Endothelial cell of umbilical vein (primary cell): ENCODE measurements around the gene SIRT5. TPM values are rescaled to one million over a fixed set of nuclear protein-coding genes. Genes with fewer than 3 reads are reported as not detected.

Experiments used
- BruUV-seq: library from RNA; stranded (reverse); fragments of 400-500 nt; replicated peaks from 2 replicates; lab custom pipeline; 2021; lab: Mats Ljungman, UMichigan
- CTCF ChIA-PET: fragments of 300-600, 350-600 bp; sonication (Branson Sonifier 250); formaldehyde crosslinking; loops from one replicate; lab custom pipeline; 2021; ENCODE audit warnings: antibody characterized with exemption, inconsistent platforms; lab: Charles Lee
- POLR2A ChIA-PET: fragments of 300-600, 350-600 bp; sonication (Branson Sonifier 250); formaldehyde crosslinking; loops from one replicate; lab custom pipeline; 2021; ENCODE audit warnings: antibody characterized with exemption, inconsistent platforms; lab: Charles Lee
- DNase-seq: peaks from one replicate; pipeline ENCODE4 v3.0.0-alpha.2; 2011; ENCODE audit warnings: low read depth, low spot score
- FAIRE-seq: peaks from 2 replicates; lab custom pipeline; 2011; peaks lifted over from hg19 to GRCh38; lab: Jason Lieb, UNC
- H2AFZ ChIP-seq: 2 replicates; pipeline ENCODE4 v1.6.0; 2012; ENCODE audit warnings: low read depth, low read length, control low read depth, inconsistent platforms
- H3K27ac ChIP-seq: 2 replicates; pipeline ENCODE4 v1.5.1; 2011; ENCODE audit warnings: low read depth, mild to moderate bottlenecking, control low read depth, low read length, moderate library complexity; ENCODE audit not compliant: insufficient read depth
- H3K27me3 ChIP-seq, 2 experiments: 2 replicates each; pipeline versions ENCODE4 v1.6.0 to v1.6.1; 2011; ENCODE audit warnings: low read length in 2 of 2, mixed read lengths in 1 of 2; ENCODE audit not compliant: control insufficient read depth in 2 of 2, insufficient read depth in 2 of 2
- H3K36me3 ChIP-seq, 2 experiments: 2 replicates in 1 of 2; 3 replicates in 1 of 2; pipeline ENCODE4 v1.5.1; 2011; ENCODE audit warnings: low read length in 2 of 2, mild to moderate bottlenecking in 1 of 2, moderate library complexity in 1 of 2; ENCODE audit not compliant: control insufficient read depth in 2 of 2, insufficient read depth in 2 of 2; ENCODE audit errors: extremely low read depth in 1 of 2
- H3K4me1 ChIP-seq: 3 replicates; pipeline ENCODE4 v1.5.1; 2011; ENCODE audit warnings: mild to moderate bottlenecking, low read length; ENCODE audit not compliant: control insufficient read depth, insufficient read depth; ENCODE audit errors: extremely low read depth
- H3K4me2 ChIP-seq: 2 replicates; pipeline ENCODE4 v1.6.1; 2011; ENCODE audit warnings: low read length, control low read depth, mixed read lengths; ENCODE audit not compliant: insufficient read depth
- H3K4me3 ChIP-seq, 3 experiments: fragments of 200-600 bp in 1 of 3; sonication (generic), shearing (Covaris generic) in 1 of 3; replicated peaks in 1 of 3; 2 replicates each; pipeline ENCODE4 v1.5.1; 2011 to 2016; ENCODE audit warnings: control low read depth in 3 of 3, low read length in 3 of 3, mild to moderate bottlenecking in 2 of 3, inconsistent platforms in 1 of 3, low read depth in 1 of 3, moderate library complexity in 1 of 3; ENCODE audit not compliant: insufficient read depth in 1 of 3
- H3K79me2 ChIP-seq: 2 replicates; pipeline ENCODE4 v1.6.0; 2012; ENCODE audit warnings: low read length, inconsistent platforms; ENCODE audit not compliant: control insufficient read depth, insufficient read depth
- H3K9ac ChIP-seq: replicated peaks from 2 replicates; pipeline ENCODE3; 2011; ENCODE audit warnings: low read length, control low read depth; ENCODE audit not compliant: insufficient read depth; ENCODE audit errors: extremely low read depth
- H3K9me1 ChIP-seq: replicated peaks from 3 replicates; pipeline ENCODE4 v1.6.0; 2011; ENCODE audit warnings: mild to moderate bottlenecking, low read length; ENCODE audit not compliant: control insufficient read depth, insufficient read depth; ENCODE audit errors: extremely low read depth
- H3K9me3 ChIP-seq: replicated peaks from 2 replicates; pipeline ENCODE4 v1.5.1; 2012; ENCODE audit warnings: low read length, inconsistent platforms; ENCODE audit not compliant: control insufficient read depth, insufficient read depth
- H4K20me1 ChIP-seq: replicated peaks from 2 replicates; pipeline ENCODE3; 2011; ENCODE audit warnings: mild to moderate bottlenecking, low read length; ENCODE audit not compliant: control insufficient read depth, insufficient read depth; ENCODE audit errors: extremely low read depth
- EZH2 ChIP-seq: IDR thresholded peaks from 2 replicates; pipeline ENCODE4 v1.6.1; 2012; ENCODE audit warnings: borderline replicate concordance, low read depth, mild to moderate bottlenecking, moderate library complexity, low read length, inconsistent platforms; ENCODE audit not compliant: severe bottlenecking
- FOS ChIP-seq: IDR thresholded peaks from 2 replicates; pipeline ENCODE4 v1.6.1; 2011; ENCODE audit warnings: mild to moderate bottlenecking, low read length, moderate library complexity, borderline replicate concordance; ENCODE audit not compliant: insufficient read depth
- GATA2 ChIP-seq: IDR thresholded peaks from 2 replicates; pipeline ENCODE4 v1.7.0; 2011; ENCODE audit warnings: low read depth, mild to moderate bottlenecking, moderate library complexity, mixed read lengths, low read length; ENCODE audit not compliant: insufficient read length, insufficient read depth
- JUN ChIP-seq: IDR thresholded peaks from 2 replicates; pipeline ENCODE4 v1.6.1; 2011; ENCODE audit warnings: borderline replicate concordance, low read depth; ENCODE audit not compliant: insufficient read length, insufficient read depth
- MYC ChIP-seq: IDR thresholded peaks from one replicate; pipeline ENCODE4 v1.6.1; 2011; ENCODE audit warnings: mild to moderate bottlenecking, low read depth, low read length
- POLR2A ChIP-seq: IDR thresholded peaks from 2 replicates; pipeline ENCODE4 v1.6.1; 2012; ENCODE audit warnings: low read depth, mild to moderate bottlenecking, control low read depth, low read length
- POLR2AphosphoS5 ChIP-seq: IDR thresholded peaks from 2 replicates; pipeline ENCODE4 v1.6.1; 2012; ENCODE audit warnings: low read depth, mild to moderate bottlenecking, control low read depth, low read length, moderate library complexity; ENCODE audit not compliant: insufficient read depth
- dilution Hi-C: fragments of 300-500 bp; cut with MboI; formaldehyde crosslinking; loops from one replicate; pipeline ENCODE4 v1.15.0; 2019; ENCODE audit warnings: low sequenced_read_pairs; ENCODE audit not compliant: extremely low pct_ligation_motif_present
- intact Hi-C: fragments of 100-400 bp; cut with micrococcal nuclease; formaldehyde crosslinking; loops from one replicate; pipeline ENCODE4 v1.10.0; 2022
- polyA plus RNA-seq, 4 experiments: library from polyadenylated mRNA; depleted of rRNA in 3 of 4; stranded (reverse) in 3 of 4; unstranded in 1 of 4; fragments of >200 nt; gene quantifications; 2 replicates each; pipeline versions ENCODE4 v1.2.1 to v1.2.3, GENCODE V29; 2011 to 2012; ENCODE audit warnings: missing spikeins in 1 of 4
- total RNA-seq: library from RNA; stranded (reverse); gene quantifications from 2 replicates; pipeline ENCODE4 v1.2.3, GENCODE V29; 2021
- TF ChIP-seq, protein P1 (sequence below), 2 donors: IDR thresholded peaks; 1 replicate in 1 of 2; 2 replicates in 1 of 2; pipeline ENCODE4 v1.5.1; 2011; ENCODE audit warnings: low read length in 2 of 2, mild to moderate bottlenecking in 2 of 2, moderate library complexity in 2 of 2, control low read depth in 1 of 2, inconsistent platforms in 1 of 2, low read depth in 1 of 2; ENCODE audit not compliant: insufficient read depth in 1 of 2; ENCODE audit errors: extremely low read depth in 1 of 2
- TF ChIP-seq, protein P2 (sequence below): IDR thresholded peaks from 2 replicates; pipeline ENCODE4 v1.6.1; 2011; ENCODE audit not compliant: insufficient read depth, insufficient read length

SIRT5 gene
- total and polyA plus RNA-seq, 2 donors (not counting 3 experiments of a cell fraction or from before 2014, with no cell fraction given): 4.7 to 7.2 TPM

DNA sequence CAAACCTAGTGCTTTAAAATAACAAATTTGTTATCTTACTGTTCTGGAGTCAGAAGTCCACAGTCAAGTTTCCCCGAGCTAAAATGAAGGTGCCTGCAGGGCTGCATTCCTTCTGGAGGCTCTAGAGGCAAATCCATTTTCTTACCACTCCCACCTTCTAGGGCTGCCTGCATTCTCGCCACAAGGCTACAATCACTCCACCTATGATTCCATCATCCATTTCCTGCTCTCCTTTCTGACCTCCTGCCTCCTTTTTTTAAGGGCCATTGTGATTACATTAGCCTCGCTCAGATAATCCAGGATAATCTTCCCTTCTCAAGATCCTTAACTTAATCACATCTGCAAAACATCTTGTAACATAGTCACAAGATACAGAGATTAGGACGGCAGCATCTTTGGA is 42.4 kb upstream of the SIRT5 start:
- Histone ChIP-seq H3K9me3 (no peaks in the 10 kb centered on the region), H2AFZ (no peak overlapping the region), H3K4me1 (peaks cover 9% of the 10 kb centered on the region), H3K9ac (no peak overlapping the region), H3K36me3 (no peaks in the 10 kb centered on the region), H3K9me1 (no peaks in the 10 kb centered on the region), H3K79me2 (no peaks in the 10 kb centered on the region), H4K20me1 (no peaks in the 10 kb centered on the region), H3K4me3 (no peak overlapping the region), H3K27me3 (no peaks in the 10 kb centered on the region), H3K4me2 (no peak overlapping the region), H3K27ac (no peak overlapping the region)
- no peak for DNase-seq
- no peak for FAIRE-seq
- CTCF ChIA-PET: interaction anchor here (1.2 to 1.9 kb wide), 2 partner anchors 9 to 43 kb away, joined by 5 to 6 read pairs; partner anchors contain the start of gene SIRT5
- POLR2A ChIA-PET: interaction anchor here (0.6 kb wide), 1 partner anchor 198 kb away, joined by 8 read pairs; no protein-coding TSS in a partner anchor
- TF ChIP-seq MYC: no peak
- no peak for TF ChIP-seq POLR2AphosphoS5
- TF ChIP-seq POLR2A: no peak
- TF ChIP-seq EZH2: no peak
- TF ChIP-seq, protein P1, sequence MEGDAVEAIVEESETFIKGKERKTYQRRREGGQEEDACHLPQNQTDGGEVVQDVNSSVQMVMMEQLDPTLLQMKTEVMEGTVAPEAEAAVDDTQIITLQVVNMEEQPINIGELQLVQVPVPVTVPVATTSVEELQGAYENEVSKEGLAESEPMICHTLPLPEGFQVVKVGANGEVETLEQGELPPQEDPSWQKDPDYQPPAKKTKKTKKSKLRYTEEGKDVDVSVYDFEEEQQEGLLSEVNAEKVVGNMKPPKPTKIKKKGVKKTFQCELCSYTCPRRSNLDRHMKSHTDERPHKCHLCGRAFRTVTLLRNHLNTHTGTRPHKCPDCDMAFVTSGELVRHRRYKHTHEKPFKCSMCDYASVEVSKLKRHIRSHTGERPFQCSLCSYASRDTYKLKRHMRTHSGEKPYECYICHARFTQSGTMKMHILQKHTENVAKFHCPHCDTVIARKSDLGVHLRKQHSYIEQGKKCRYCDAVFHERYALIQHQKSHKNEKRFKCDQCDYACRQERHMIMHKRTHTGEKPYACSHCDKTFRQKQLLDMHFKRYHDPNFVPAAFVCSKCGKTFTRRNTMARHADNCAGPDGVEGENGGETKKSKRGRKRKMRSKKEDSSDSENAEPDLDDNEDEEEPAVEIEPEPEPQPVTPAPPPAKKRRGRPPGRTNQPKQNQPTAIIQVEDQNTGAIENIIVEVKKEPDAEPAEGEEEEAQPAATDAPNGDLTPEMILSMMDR (IDR thresholded peaks at IDR 0.05; ENCODE audit: extremely low read depth in 1 of 2, insufficient read depth in 1 of 2, low read depth in 1 of 2, low read length in 2 of 2): no peak
- no peak for TF ChIP-seq JUN
- TF ChIP-seq, protein P2, sequence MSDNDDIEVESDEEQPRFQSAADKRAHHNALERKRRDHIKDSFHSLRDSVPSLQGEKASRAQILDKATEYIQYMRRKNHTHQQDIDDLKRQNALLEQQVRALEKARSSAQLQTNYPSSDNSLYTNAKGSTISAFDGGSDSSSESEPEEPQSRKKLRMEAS: no peak
- TF ChIP-seq GATA2: no peak
- no peak for TF ChIP-seq FOS
- BruUV-seq: no TSS peak
- dilution Hi-C loops: no loop called here
- intact Hi-C loops: no loop called here
